OCI-LY1 (cell line): ENCODE results near the gene C19orf73.

Experiments
- H2AFZ ChIP-seq: fragments of 200-600 bp; sonication (generic), shearing (Covaris generic); 2 replicates; pipeline ENCODE4 v1.6.0; 2014; ENCODE audit warnings: antibody characterized with exemption, mild to moderate bottlenecking, low read length
- H3F3A ChIP-seq: fragments of 200-600 bp; sonication (generic), shearing (Covaris generic); 2 replicates; pipeline ENCODE4 v1.6.0; 2014; ENCODE audit warnings: mild to moderate bottlenecking, antibody characterized with exemption, low read length, moderate library complexity; ENCODE audit not compliant: insufficient read depth
- H3K27ac ChIP-seq: fragments of 200-600 bp; sonication (generic); 2 replicates; pipeline ENCODE4 v1.5.1; 2014; ENCODE audit warnings: low read length, mixed run types, mild to moderate bottlenecking, low read depth; ENCODE audit not compliant: poor library complexity, severe bottlenecking
- H3K27me3 ChIP-seq: fragments of 200-600 bp; sonication (generic); 2 replicates; pipeline ENCODE4 v1.6.0; 2014; ENCODE audit warnings: antibody characterized with exemption, mild to moderate bottlenecking, low read length, moderate library complexity; ENCODE audit not compliant: insufficient read depth
- H3K36me3 ChIP-seq: fragments of 200-600 bp; sonication (generic); 2 replicates; pipeline ENCODE4 v1.6.1; 2014; ENCODE audit warnings: mild to moderate bottlenecking, antibody characterized with exemption, low read length, moderate library complexity, mixed read lengths; ENCODE audit not compliant: insufficient read depth
- H3K4me1 ChIP-seq: fragments of 200-600 bp; sonication (generic); 2 replicates; pipeline ENCODE4 v1.5.1; 2014; ENCODE audit warnings: mild to moderate bottlenecking, low read length, moderate library complexity; ENCODE audit not compliant: insufficient read depth, severe bottlenecking
- H3K4me2 ChIP-seq: fragments of 200-600 bp; sonication (generic), shearing (Covaris generic); 2 replicates; pipeline ENCODE4 v1.6.1; 2014; ENCODE audit warnings: low read length
- H3K4me3 ChIP-seq: fragments of 200-600 bp; sonication (generic); 2 replicates; pipeline ENCODE4 v1.5.1; 2014; ENCODE audit warnings: low read length, low read depth, mild to moderate bottlenecking, mixed read lengths; ENCODE audit not compliant: poor library complexity, severe bottlenecking
- H3K79me2 ChIP-seq: fragments of 200-600 bp; shearing (Covaris generic); 2 replicates; pipeline ENCODE4 v1.6.1; 2016; ENCODE audit warnings: mixed run types, low read length, mixed read lengths; ENCODE audit not compliant: insufficient read depth
- H3K9ac ChIP-seq: fragments of 200-600 bp; sonication (generic), shearing (Covaris generic); 2 replicates; pipeline ENCODE4 v1.6.1; 2014; ENCODE audit warnings: mild to moderate bottlenecking, low read length, mixed read lengths
- H3K9me2 ChIP-seq: fragments of 200-600 bp; sonication (generic), shearing (Covaris generic); 2 replicates; pipeline ENCODE4 v1.6.1; 2014; ENCODE audit warnings: low read depth, mild to moderate bottlenecking, low read length, mixed read lengths
- H3K9me3 ChIP-seq: fragments of 200-600 bp; shearing (Covaris generic); 2 replicates; pipeline ENCODE4 v1.6.1; 2014; ENCODE audit warnings: low read length, mixed read lengths
- H4K20me1 ChIP-seq: fragments of 200-600 bp; sonication (generic), shearing (Covaris generic); 2 replicates; pipeline ENCODE4 v1.6.0; 2016; ENCODE audit warnings: mild to moderate bottlenecking, low read length; ENCODE audit not compliant: insufficient read depth
- CTCF ChIP-seq: fragments of 200-600 bp; sonication (generic), shearing (Covaris generic); IDR thresholded peaks from 2 replicates; pipeline ENCODE4 v1.5.1; 2017; ENCODE audit warnings: mild to moderate bottlenecking, antibody characterized with exemption, low read length, moderate library complexity, mixed read lengths
- EZH2 ChIP-seq: fragments of 200-600 bp; sonication (generic), shearing (Covaris generic); IDR thresholded peaks from 2 replicates; pipeline ENCODE4 v1.8.0; 2017; ENCODE audit warnings: borderline replicate concordance, mixed run types, mild to moderate bottlenecking, antibody characterized with exemption, low read length, moderate library complexity, mixed read lengths

The C19orf73 gene

GRCh38 chr19:49109569-49110233 lies 9.2 kb downstream of the C19orf73 start:
- H3K9ac ChIP-seq = no peak overlapping the region
- H3K36me3 ChIP-seq = peaks cover 48% of the 10 kb centered on the region
- peaks cover 7% of the 10 kb centered on the region; the same call in 1 of the 2 replicates for H3F3A ChIP-seq
- no peaks in the 10 kb centered on the region for H3K9me3 ChIP-seq
- H2AFZ ChIP-seq = no peak overlapping the region
- H3K27me3 ChIP-seq = no peaks in the 10 kb centered on the region
- no peak overlapping the region for H3K4me2 ChIP-seq
- H3K79me2 ChIP-seq = no peaks in the 10 kb centered on the region
- H3K27ac ChIP-seq = no peak overlapping the region
- H3K4me3 ChIP-seq = no peak overlapping the region
- peaks cover 6% of the 10 kb centered on the region for H3K4me1 ChIP-seq
- TF ChIP-seq CTCF (no peak), EZH2 (no peak)
- H3K9me2 ChIP-seq = no peaks in the 10 kb centered on the region
- no peaks in the 10 kb centered on the region for H4K20me1 ChIP-seq

GRCh38 chr19:49109051-49109450 lies 9.9 kb downstream of the C19orf73 start:
- no peak overlapping the region for H3K4me2 ChIP-seq
- no peaks in the 10 kb centered on the region for H3K9me2 ChIP-seq
- peaks cover 6% of the 10 kb centered on the region for H3K4me1 ChIP-seq
- TF ChIP-seq CTCF (no peak), EZH2 (no peak)
- peaks cover 54% of the 10 kb centered on the region for H3K36me3 ChIP-seq
- no peak overlapping the region for H2AFZ ChIP-seq
- H3K79me2 ChIP-seq = no peaks in the 10 kb centered on the region
- H3K9me3 ChIP-seq = no peaks in the 10 kb centered on the region
- H4K20me1 ChIP-seq = no peaks in the 10 kb centered on the region
- H3K9ac ChIP-seq = no peak overlapping the region
- no peak overlapping the region for H3K27ac ChIP-seq
- peaks cover 7% of the 10 kb centered on the region; the same call in 1 of the 2 replicates for H3F3A ChIP-seq
- H3K27me3 ChIP-seq = no peaks in the 10 kb centered on the region
- H3K4me3 ChIP-seq = no peak overlapping the region

GRCh38 chr19:49107625-49108459 lies 11.1 kb downstream of the C19orf73 start:
- Histone ChIP-seq H3K9me3 (no peaks in the 10 kb centered on the region), H3K27me3 (no peaks in the 10 kb centered on the region), H3K4me3 (no peak overlapping the region), H3K9me2 (no peaks in the 10 kb centered on the region), H3F3A (peaks cover 7% of the 10 kb centered on the region; the same call in 1 of the 2 replicates), H3K4me1 (no peaks in the 10 kb centered on the region), H3K27ac (no peak overlapping the region), H3K4me2 (no peak overlapping the region), H3K79me2 (no peaks in the 10 kb centered on the region), H2AFZ (no peak overlapping the region), H3K9ac (no peak overlapping the region), H4K20me1 (no peaks in the 10 kb centered on the region), H3K36me3 (peaks cover 66% of the 10 kb centered on the region)
- TF ChIP-seq EZH2 = no peak
- no peak for TF ChIP-seq CTCF
